Esophagus muscularis mucosa (tissue), 4 donors: Measurements from ENCODE around the gene MSX1. TPM values are rescaled to one million over a fixed set of nuclear protein-coding genes. Genes with fewer than 3 reads are reported as not detected.

Experiments used
- DNase-seq: peaks from one replicate; pipeline ENCODE4 v3.0.0-alpha.2; 2017; ENCODE audit errors: extremely low spot score
- H3K27ac ChIP-seq, 4 donors: fragments of 200-600 bp; sonication (generic); replicated peaks in 1 of 4; 1 replicate in 3 of 4; 2 replicates in 1 of 4; pipeline ENCODE4 v1.5.1; 2016 to 2019; ENCODE audit warnings: mild to moderate bottlenecking in 1 of 4
- H3K27me3 ChIP-seq, 4 donors: fragments of 200-600 bp; sonication (generic); one replicate each; pipeline versions ENCODE4 v1.5.1 to v1.6.0; 2016 to 2019
- H3K36me3 ChIP-seq, 4 donors: fragments of 200-600 bp; sonication (generic); one replicate each; pipeline ENCODE4 v1.5.1; 2016 to 2019
- H3K4me1 ChIP-seq, 4 donors: fragments of 200-600 bp; sonication (generic); one replicate each; pipeline ENCODE4 v1.5.1; 2016 to 2019
- H3K4me3 ChIP-seq, 4 donors: fragments of 200-600 bp; sonication (generic); 1 replicate in 2 of 4; 2 replicates in 2 of 4; pipeline ENCODE4 v1.5.1; 2016 to 2019; ENCODE audit warnings: mild to moderate bottlenecking in 4 of 4, moderate library complexity in 1 of 4
- H3K9me3 ChIP-seq, 4 donors: fragments of 200-600 bp; sonication (generic); 1 replicate in 3 of 4; 2 replicates in 1 of 4; pipeline ENCODE4 v1.5.1; 2016 to 2019
- CTCF ChIP-seq, 3 experiments: fragments of 200-600 bp in 2 of 3; fragments of 450-650 bp in 1 of 3; sonication (generic) in 2 of 3; IDR thresholded peaks; one replicate each; pipeline ENCODE4 v1.5.1; 2017 to 2019; ENCODE audit warnings: antibody characterized with exemption in 3 of 3, mild to moderate bottlenecking in 2 of 3, moderate library complexity in 1 of 3
- EP300 ChIP-seq: sonication (generic); formaldehyde crosslinking; IDR thresholded peaks from one replicate; pipeline ENCODE4 v1.6.1; 2017; ENCODE audit warnings: antibody characterized with exemption
- POLR2A ChIP-seq: fragments of 450-650 bp; IDR thresholded peaks from one replicate; pipeline ENCODE4 v1.6.1; 2017; ENCODE audit warnings: antibody characterized with exemption, moderate library complexity, mild to moderate bottlenecking, low read depth
- POLR2AphosphoS5 ChIP-seq, 2 donors: sonication (generic); formaldehyde crosslinking; IDR thresholded peaks; one replicate each; pipeline ENCODE4 v1.6.1; 2017; ENCODE audit warnings: antibody characterized with exemption in 2 of 2
- WGBS: methylation state at CpG from one replicate; pipeline ENCODE4 v1.1.5; 2018; 5-methylcytosine and 5-hydroxymethylcytosine counted together
- intact Hi-C: fragments of 100-400 bp; cut with DNase I; formaldehyde crosslinking; loops from one replicate; pipeline ENCODE4 v1.15.1; 2023
- total RNA-seq, 4 donors: library from RNA; depleted of rRNA; stranded (reverse); fragments of >200 nt; gene quantifications; one replicate each; pipeline versions ENCODE4 v1.1.0 to v1.2.1, GENCODE V29; 2016

MSX1 gene
- total RNA-seq, 4 donors from 2014 or later: 2.9 to 6.3 (median 4.3) TPM

- Histone ChIP-seq H3K27ac (no peak overlapping the region), H3K9me3 (no peaks in the 10 kb centered on the region), H3K27me3 (peaks cover 0 to 100% (median 91%) of the 10 kb centered on the region in 4 donors), H3K4me3 (peak overlapping the region; percentile 13 to 39 (median 28)), H3K36me3 (peaks cover 0 to 7% (median 2%) of the 10 kb centered on the region in 4 donors), H3K4me1 (peaks cover 25 to 79% (median 59%) of the 10 kb centered on the region in 4 donors)
- TF ChIP-seq EP300: no peak
- TF ChIP-seq POLR2A: no peak
- no peak for TF ChIP-seq POLR2AphosphoS5 (IDR thresholded peaks at IDR 0.05)
- no peak for TF ChIP-seq CTCF (IDR thresholded peaks at IDR 0.05)
- intact Hi-C loops: loop anchor here (10.0 kb wide), 1 partner anchor 381 kb away; no protein-coding TSS in a partner anchor
- DNase-seq: no peak
- WGBS: 5% methylated on average over 26 of the region's 36 CpGs
These were observed 6.2 kb downstream of the MSX1 start for GRCh38 chr4:4865705-4866123.

- H3K27me3 ChIP-seq: peaks cover 0 to 100% (median 91%) of the 10 kb centered on the region in 4 donors
These were observed 6.8 kb downstream of the MSX1 start for GRCh38 chr4:4866124-4866865.

GRCh38 chr4:4866866-4867374 lies 7.5 kb downstream of the MSX1 start:
- H3K27ac ChIP-seq: no peak overlapping the region
- TF ChIP-seq CTCF (IDR thresholded peaks at IDR 0.05): no peak
- WGBS: 6% methylated on average over 10 of the region's 41 CpGs
- peaks cover 13 to 78% (median 58%) of the 10 kb centered on the region in 4 donors for H3K4me1 ChIP-seq
- peaks cover 0 to 100% (median 90%) of the 10 kb centered on the region in 4 donors for H3K27me3 ChIP-seq
- intact Hi-C loops: loop anchor here (10.0 kb wide), 1 partner anchor 382 kb away; no protein-coding TSS in a partner anchor
- no peaks in the 10 kb centered on the region for H3K9me3 ChIP-seq
- peaks cover 0 to 7% (median 2%) of the 10 kb centered on the region in 4 donors for H3K36me3 ChIP-seq
- peak overlapping the region; percentile 13 to 39 (median 28) for H3K4me3 ChIP-seq
- DNase-seq: no peak

More at GRCh38 chr4:4866124-4866865, 6.8 kb downstream of the MSX1 start:
- no peak for DNase-seq
- WGBS: 5% methylated on average over 30 of the region's 44 CpGs
- TF ChIP-seq EP300 (no peak), POLR2A (no peak), CTCF (IDR thresholded peaks at IDR 0.05) (no peak), POLR2AphosphoS5 (IDR thresholded peaks at IDR 0.05) (no peak)
- Histone ChIP-seq H3K27ac (no peak overlapping the region), H3K4me1 (peaks cover 19 to 78% (median 58%) of the 10 kb centered on the region in 4 donors), H3K9me3 (no peaks in the 10 kb centered on the region), H3K4me3 (peak overlapping the region; percentile 13 to 39 (median 28)), H3K36me3 (peaks cover 0 to 7% (median 2%) of the 10 kb centered on the region in 4 donors)
- intact Hi-C loops: loop anchor here (10.0 kb wide), 1 partner anchor 381 kb away; no protein-coding TSS in a partner anchor

- TF ChIP-seq CTCF (IDR thresholded peaks at IDR 0.05) (no peak), POLR2AphosphoS5 (IDR thresholded peaks at IDR 0.05) (no peak), EP300 (no peak), POLR2A (no peak)
- Histone ChIP-seq H3K9me3 (no peaks in the 10 kb centered on the region), H3K4me3 (peak overlapping the region in 2 of 4 donors; percentile 13 to 35), H3K27ac (no peak overlapping the region), H3K36me3 (peaks cover 0 to 7% (median 2%) of the 10 kb centered on the region in 4 donors), H3K27me3 (peaks cover 0 to 100% (median 90%) of the 10 kb centered on the region in 4 donors), H3K4me1 (peaks cover 12 to 78% (median 62%) of the 10 kb centered on the region in 4 donors)
- intact Hi-C loops: loop anchor here (10.0 kb wide), 1 partner anchor 383 kb away; no protein-coding TSS in a partner anchor
- WGBS: 8% methylated on average over 30 of the region's 36 CpGs
- no peak for DNase-seq
These were observed 8.0 kb downstream of the MSX1 start for GRCh38 chr4:4867375-4868039.
